ENCODE measurements around the gene INAFM2. TPM values are rescaled to one million over a fixed set of nuclear protein-coding genes. Genes with fewer than 3 reads are reported as not detected.
A peak's percentile ranks its signal among the peaks of the same experiment; 100 is the strongest.

Gene INAFM2
- 19.2 to 23.1 TPM (median 21.9 TPM) in 3 replicates for total RNA-seq

- Mint-ChIP-seq H3K4me3 (peak within 1 kb of the TSS; percentile 77), H3K4me1 (peaks cover 55% of the 10 kb centered on the region), H3K36me3 (no peaks in the 10 kb centered on the region), H3K27ac (peak within 1 kb of the TSS; percentile 91), H3K27me3 (ENCODE audit: low read depth) (no peaks in the 10 kb centered on the region), H3K9me3 (no peaks in the 10 kb centered on the region)
- peak; percentile 89 to 93 for DNase-seq (ENCODE audit: low spot score in 2 of 2, unreplicated experiment in 2 of 2)
- TF ChIP-seq CTCF (IDR thresholded peaks at IDR 0.05; ENCODE audit: unreplicated experiment) = peak; percentile 76
These were observed at the start of gene INAFM2 for GRCh38 chr15:40323239-40323952. Gene INAFM2, plus strand, starts transcription at chr15:40323692. Its CDS starts 364 bp downstream, at chr15:40324056.

GRCh38 chr15:40274350-40275274 is 48.9 kb upstream of the INAFM2 start:
- Mint-ChIP-seq H3K4me3 (no peak overlapping the region), H3K9me3 (no peaks in the 10 kb centered on the region), H3K36me3 (no peaks in the 10 kb centered on the region), H3K4me1 (peaks cover 7% of the 10 kb centered on the region), H3K27ac (peak overlapping the region; percentile 30), H3K27me3 (ENCODE audit: low read depth) (peaks cover 13% of the 10 kb centered on the region)
- TF ChIP-seq CTCF (IDR thresholded peaks at IDR 0.05; ENCODE audit: unreplicated experiment) = peak; percentile 100
- DNase-seq (ENCODE audit: low spot score in 2 of 2, unreplicated experiment in 2 of 2) = peak; percentile 78 to 92

GRCh38 chr15:40275523-40275922 is 48.0 kb upstream of the INAFM2 start:
- H3K27me3 Mint-ChIP-seq (ENCODE audit: low read depth) = peaks cover 22% of the 10 kb centered on the region
- no peak for TF ChIP-seq CTCF (IDR thresholded peaks at IDR 0.05; ENCODE audit: unreplicated experiment)
- H3K9me3 Mint-ChIP-seq = no peaks in the 10 kb centered on the region
- no peak for DNase-seq (ENCODE audit: low spot score in 2 of 2, unreplicated experiment in 2 of 2)
- H3K4me3 Mint-ChIP-seq = no peak overlapping the region
- no peak overlapping the region for H3K27ac Mint-ChIP-seq
- H3K36me3 Mint-ChIP-seq = no peaks in the 10 kb centered on the region
- peaks cover 11% of the 10 kb centered on the region for H3K4me1 Mint-ChIP-seq

- DNase-seq (ENCODE audit: low spot score in 2 of 2, unreplicated experiment in 2 of 2) = no peak
- no peaks in the 10 kb centered on the region for H3K36me3 Mint-ChIP-seq
- peaks cover 26% of the 10 kb centered on the region for H3K27me3 Mint-ChIP-seq (ENCODE audit: low read depth)
- TF ChIP-seq CTCF (IDR thresholded peaks at IDR 0.05; ENCODE audit: unreplicated experiment) = no peak
- H3K4me3 Mint-ChIP-seq = no peak overlapping the region
- no peaks in the 10 kb centered on the region for H3K9me3 Mint-ChIP-seq
- H3K27ac Mint-ChIP-seq = no peak overlapping the region
- peaks cover 11% of the 10 kb centered on the region for H3K4me1 Mint-ChIP-seq
These were observed 47.5 kb upstream of the INAFM2 start for GRCh38 chr15:40275954-40276353.

GRCh38 chr15:40276927-40277326 is 46.6 kb upstream of the INAFM2 start:
- H3K27ac Mint-ChIP-seq = no peak overlapping the region
- H3K4me3 Mint-ChIP-seq = no peak overlapping the region
- no peak for DNase-seq (ENCODE audit: low spot score in 2 of 2, unreplicated experiment in 2 of 2)
- no peak for TF ChIP-seq CTCF (IDR thresholded peaks at IDR 0.05; ENCODE audit: unreplicated experiment)
- H3K36me3 Mint-ChIP-seq = no peaks in the 10 kb centered on the region
- no peaks in the 10 kb centered on the region for H3K9me3 Mint-ChIP-seq
- peaks cover 30% of the 10 kb centered on the region for H3K27me3 Mint-ChIP-seq (ENCODE audit: low read depth)
- peaks cover 14% of the 10 kb centered on the region for H3K4me1 Mint-ChIP-seq
